B cell (primary cell): ENCODE data around the gene PCDHGB5. TPM values are rescaled to one million over a fixed set of nuclear protein-coding genes. Genes with fewer than 3 reads are reported as not detected.

Experiments used
- ATAC-seq: fragments of 200-7000 bp; cut with Tn5 transposase; one replicate; pipeline ENCODE4 v1.10.0; 2021; ENCODE audit warnings: low read depth, mild to moderate bottlenecking, moderate number of reproducible peaks, moderate library complexity
- CTCF ChIA-PET: fragments of 350-600 bp; sonication (Branson Sonifier 250); formaldehyde crosslinking; loops from one replicate; lab custom pipeline; 2021; ENCODE audit warnings: antibody characterized with exemption, inconsistent platforms; lab: Charles Lee
- POLR2A ChIA-PET: fragments of 350-600 bp; sonication (Branson Sonifier 250); formaldehyde crosslinking; loops from one replicate; lab custom pipeline; 2021; ENCODE audit warnings: antibody characterized with exemption; lab: Charles Lee
- DNase-seq: peaks from one replicate; pipeline ENCODE4 v3.0.0; 2013
- H2AFZ ChIP-seq: 2 replicates; pipeline ENCODE4 v1.6.1; 2012; ENCODE audit warnings: mild to moderate bottlenecking, low read depth, low read length; ENCODE audit not compliant: insufficient read depth, poor library complexity, severe bottlenecking
- H3K27ac ChIP-seq, 2 donors: 1 replicate in 1 of 2; 2 replicates in 1 of 2; pipeline ENCODE4 v1.5.1; 2012 to 2013; ENCODE audit warnings: low read length in 2 of 2, mild to moderate bottlenecking in 2 of 2, moderate library complexity in 1 of 2
- H3K27me3 ChIP-seq, 4 experiments: fragments of 200-600 bp in 1 of 4; sonication (generic) in 1 of 4; replicated peaks in 1 of 4; 1 replicate in 2 of 4; 2 replicates in 2 of 4; pipeline versions ENCODE4 v1.6.1 to v1.7.0; 2013 to 2016; ENCODE audit warnings: low read length in 3 of 4, mild to moderate bottlenecking in 2 of 4, mixed read lengths in 1 of 4, moderate library complexity in 1 of 4; ENCODE audit not compliant: insufficient read depth in 4 of 4, control insufficient read depth in 3 of 4; ENCODE audit errors: control extremely low read depth in 1 of 4
- H3K36me3 ChIP-seq, 2 experiments: replicated peaks in 1 of 2; 1 replicate in 1 of 2; 2 replicates in 1 of 2; pipeline versions ENCODE4 v1.6.1 to v1.7.1; 2013; ENCODE audit warnings: low read length in 1 of 2; ENCODE audit not compliant: insufficient read depth in 2 of 2, control insufficient read depth in 1 of 2; ENCODE audit errors: control extremely low read depth in 1 of 2, extremely low read depth in 1 of 2
- H3K4me1 ChIP-seq, 2 donors: fragments of 200-600 bp in 1 of 2; sonication (generic) in 1 of 2; 1 replicate in 1 of 2; 2 replicates in 1 of 2; pipeline versions ENCODE4 v1.5.1 to v1.6.1; 2013 to 2017; ENCODE audit warnings: low read length in 2 of 2; ENCODE audit not compliant: control insufficient read depth in 2 of 2, insufficient read depth in 2 of 2
- H3K4me2 ChIP-seq: replicated peaks from 2 replicates; pipeline ENCODE3; 2012; ENCODE audit warnings: mild to moderate bottlenecking, low read depth, low read length; ENCODE audit not compliant: poor library complexity, severe bottlenecking
- H3K4me3 ChIP-seq, 5 experiments: fragments of 200-600 bp in 1 of 5; sonication (generic) in 1 of 5; 1 replicate in 3 of 5; 2 replicates in 2 of 5; pipeline versions ENCODE4 v1.5.1 to v1.7.0; 2011 to 2016; ENCODE audit warnings: low read length in 4 of 5, mild to moderate bottlenecking in 4 of 5, low read depth in 2 of 5, control low read depth in 1 of 5, moderate library complexity in 1 of 5; ENCODE audit not compliant: insufficient read depth in 1 of 5; ENCODE audit errors: control extremely low read depth in 1 of 5, extremely low read depth in 1 of 5
- H3K79me2 ChIP-seq: fragments of 200-600 bp; sonication (generic); one replicate; pipeline ENCODE4 v1.6.0; 2016; ENCODE audit warnings: low read length; ENCODE audit not compliant: control insufficient read depth, insufficient read depth
- H3K9ac ChIP-seq: fragments of 200-600 bp; sonication (generic); 2 replicates; pipeline ENCODE4 v1.6.1; 2017; ENCODE audit warnings: mild to moderate bottlenecking, low read length, moderate library complexity
- H3K9me3 ChIP-seq, 3 donors: one replicate each; pipeline versions ENCODE4 v1.6.1 to v1.7.1; 2013; ENCODE audit warnings: low read length in 2 of 3; ENCODE audit not compliant: control insufficient read depth in 2 of 3, insufficient read depth in 1 of 3; ENCODE audit errors: control extremely low read depth in 1 of 3
- H4K20me1 ChIP-seq: 2 replicates; pipeline ENCODE4 v1.6.0; 2012; ENCODE audit warnings: mild to moderate bottlenecking, low read length; ENCODE audit not compliant: insufficient read depth, control insufficient read depth, poor library complexity, severe bottlenecking
- H3K27ac Mint-ChIP-seq: one replicate; pipeline ENCODE4 v1.8.0; 2021; ENCODE audit warnings: mixed read lengths
- H3K27me3 Mint-ChIP-seq: one replicate; pipeline ENCODE4 v1.8.0; 2021; ENCODE audit warnings: mixed read lengths
- H3K4me1 Mint-ChIP-seq: one replicate; pipeline ENCODE4 v1.8.0; 2021; ENCODE audit warnings: mixed read lengths
- H3K4me3 Mint-ChIP-seq: one replicate; pipeline ENCODE4 v1.8.0; 2021; ENCODE audit warnings: mixed read lengths
- H3K9me3 Mint-ChIP-seq: one replicate; pipeline ENCODE4 v1.8.0; 2022; ENCODE audit warnings: mixed read lengths; ENCODE audit not compliant: insufficient read depth
- EZH2 ChIP-seq: IDR thresholded peaks from 2 replicates; pipeline ENCODE4 v1.6.1; 2012; ENCODE audit warnings: borderline replicate concordance, low read depth, mild to moderate bottlenecking, moderate library complexity, low read length; ENCODE audit not compliant: insufficient read depth, poor library complexity, severe bottlenecking
- WGBS: methylation state at CpG from one replicate; pipeline ENCODE4 v1.1.5; 2013; ENCODE audit warnings: missing lambda C conversion rate; ENCODE audit not compliant: insufficient coverage; 5-methylcytosine and 5-hydroxymethylcytosine counted together
- intact Hi-C: fragments of 100-400 bp; cut with micrococcal nuclease; formaldehyde crosslinking; loops from one replicate; pipeline ENCODE4 v1.10.0; 2022
- polyA plus RNA-seq: library from polyadenylated mRNA; depleted of rRNA; stranded (reverse); fragments of >200 nt; gene quantifications from 2 replicates; pipeline ENCODE4 v1.2.3, GENCODE V29; 2012
- total RNA-seq, 2 donors: library from RNA; stranded (reverse); fragments of 120-200 nt in 1 of 2; gene quantifications; 1 replicate in 1 of 2; 2 replicates in 1 of 2; pipeline versions ENCODE4 v1.2.3 to v1.2.4, GENCODE V29; 2013 to 2022
- TF ChIP-seq, protein P1 (sequence below): fragments of 200-600 bp; IDR thresholded peaks from one replicate; pipeline ENCODE4 v1.8.0; 2022; ENCODE audit warnings: antibody characterized with exemption, mild to moderate bottlenecking

The PCDHGB5 gene
- total and polyA plus RNA-seq, 2 donors (not counting 1 experiment from before 2014, with no cell fraction given) = 0.37 to 2.5 TPM

DNA sequence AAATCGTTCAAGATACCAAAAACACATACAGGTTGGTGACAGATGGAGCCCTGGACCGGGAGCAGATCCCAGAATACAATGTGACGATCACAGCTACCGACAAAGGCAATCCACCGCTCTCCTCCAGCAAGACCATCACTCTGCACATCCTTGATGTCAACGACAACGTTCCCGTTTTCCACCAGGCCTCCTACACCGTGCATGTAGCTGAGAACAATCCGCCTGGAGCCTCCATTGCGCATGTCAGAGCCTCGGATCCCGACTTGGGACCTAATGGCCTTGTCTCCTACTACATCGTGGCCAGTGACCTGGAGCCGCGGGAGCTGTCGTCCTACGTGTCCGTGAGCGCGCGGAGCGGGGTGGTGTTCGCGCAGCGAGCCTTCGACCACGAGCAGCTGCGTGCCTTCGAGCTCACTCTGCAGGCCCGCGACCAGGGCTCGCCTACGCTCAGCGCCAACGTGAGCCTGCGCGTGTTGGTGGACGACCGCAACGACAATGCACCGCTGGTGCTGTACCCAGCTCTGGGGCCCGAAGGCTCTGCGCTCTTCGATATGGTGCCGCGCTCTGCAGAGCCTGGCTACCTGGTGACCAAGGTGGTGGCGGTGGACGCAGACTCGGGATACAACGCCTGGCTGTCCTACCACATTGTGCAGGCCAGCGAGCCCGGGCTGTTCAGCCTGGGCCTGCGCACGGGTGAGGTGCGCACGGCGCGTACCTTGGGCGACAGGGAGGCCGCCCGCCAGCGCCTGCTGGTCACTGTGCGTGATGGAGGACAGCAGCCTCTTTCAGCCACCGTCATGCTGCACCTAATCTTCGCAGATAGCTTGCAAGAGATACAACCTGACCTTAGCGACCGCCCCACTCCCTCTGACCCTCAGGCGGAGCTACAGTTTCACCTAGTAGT, 25.9 kb upstream of the PCDHGB5 start:
- H3K27ac Mint-ChIP-seq = no peak overlapping the region
- H3K9ac ChIP-seq = no peak overlapping the region
- ATAC-seq (no peak), DNase-seq (no peak)
- no peaks in the 10 kb centered on the region for H4K20me1 ChIP-seq
- peaks cover 0 to 5% of the 10 kb centered on the region in 2 donors for H3K4me1 ChIP-seq
- peaks cover 12% of the 10 kb centered on the region for H3K9me3 Mint-ChIP-seq
- no peaks in the 10 kb centered on the region for H3K36me3 ChIP-seq
- peaks cover 1 to 64% (median 47%) of the 10 kb centered on the region in 3 donors for H3K9me3 ChIP-seq
- H3K4me3 Mint-ChIP-seq = no peak overlapping the region
- ChIA-PET POLR2A (no interaction called here), CTCF (interaction anchor here (0.7 to 3.0 kb wide), 4 partner anchors 108 to 186 kb away, joined by 3 to 17 read pairs (median 3); no protein-coding TSS in a partner anchor)
- intact Hi-C loops = no loop called here
- H3K79me2 ChIP-seq = no peaks in the 10 kb centered on the region
- no peak overlapping the region for H3K4me2 ChIP-seq
- 54% methylated on average over 68 of the region's 69 CpGs for WGBS
- TF ChIP-seq, protein P1, sequence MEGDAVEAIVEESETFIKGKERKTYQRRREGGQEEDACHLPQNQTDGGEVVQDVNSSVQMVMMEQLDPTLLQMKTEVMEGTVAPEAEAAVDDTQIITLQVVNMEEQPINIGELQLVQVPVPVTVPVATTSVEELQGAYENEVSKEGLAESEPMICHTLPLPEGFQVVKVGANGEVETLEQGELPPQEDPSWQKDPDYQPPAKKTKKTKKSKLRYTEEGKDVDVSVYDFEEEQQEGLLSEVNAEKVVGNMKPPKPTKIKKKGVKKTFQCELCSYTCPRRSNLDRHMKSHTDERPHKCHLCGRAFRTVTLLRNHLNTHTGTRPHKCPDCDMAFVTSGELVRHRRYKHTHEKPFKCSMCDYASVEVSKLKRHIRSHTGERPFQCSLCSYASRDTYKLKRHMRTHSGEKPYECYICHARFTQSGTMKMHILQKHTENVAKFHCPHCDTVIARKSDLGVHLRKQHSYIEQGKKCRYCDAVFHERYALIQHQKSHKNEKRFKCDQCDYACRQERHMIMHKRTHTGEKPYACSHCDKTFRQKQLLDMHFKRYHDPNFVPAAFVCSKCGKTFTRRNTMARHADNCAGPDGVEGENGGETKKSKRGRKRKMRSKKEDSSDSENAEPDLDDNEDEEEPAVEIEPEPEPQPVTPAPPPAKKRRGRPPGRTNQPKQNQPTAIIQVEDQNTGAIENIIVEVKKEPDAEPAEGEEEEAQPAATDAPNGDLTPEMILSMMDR = no peak
- TF ChIP-seq EZH2 = no peak
- H3K4me3 ChIP-seq = no peak overlapping the region
- H3K27ac ChIP-seq = no peak overlapping the region
- H3K27me3 ChIP-seq = peaks cover 0 to 57% (median 34%) of the 10 kb centered on the region in 4 experiments
- peaks cover 55% of the 10 kb centered on the region for H3K27me3 Mint-ChIP-seq
- peaks cover 8% of the 10 kb centered on the region for H3K4me1 Mint-ChIP-seq
- no peak overlapping the region for H2AFZ ChIP-seq
